HEK293T (cell line): Measurements from ENCODE around the gene SLC8A3.

ENCODE experiments used
- ARNT ChIP-seq: fragments of 450-650 bp; IDR thresholded peaks from 2 replicates; pipeline ENCODE4 v1.6.1; 2017; ENCODE audit warnings: mild to moderate bottlenecking
- BHLHE40 ChIP-seq: fragments of 450-650 bp; IDR thresholded peaks from 2 replicates; pipeline ENCODE4 v1.6.1; 2016; ENCODE audit warnings: mild to moderate bottlenecking, moderate library complexity, borderline replicate concordance
- CTBP1 ChIP-seq: fragments of 450-650 bp; IDR thresholded peaks from 2 replicates; pipeline ENCODE4 v1.6.1; 2016; ENCODE audit warnings: borderline replicate concordance
- ELF4 ChIP-seq: fragments of 450-650 bp; IDR thresholded peaks from 2 replicates; pipeline ENCODE4 v1.6.1; 2017; ENCODE audit warnings: antibody characterized with exemption
- FOXA1 ChIP-seq: fragments of 450-650 bp; IDR thresholded peaks from 2 replicates; pipeline ENCODE4 v1.6.1; 2016; ENCODE audit warnings: mild to moderate bottlenecking
- FOXK2 ChIP-seq: fragments of 450-650 bp; IDR thresholded peaks from 2 replicates; pipeline ENCODE4 v1.6.1; 2016; ENCODE audit warnings: mild to moderate bottlenecking
- FOXM1 ChIP-seq: fragments of 450-650 bp; IDR thresholded peaks from 2 replicates; pipeline ENCODE4 v1.6.1; 2017; ENCODE audit warnings: mild to moderate bottlenecking, borderline replicate concordance
- HDGF ChIP-seq: fragments of 450-650 bp; IDR thresholded peaks from 2 replicates; pipeline ENCODE4 v1.6.1; 2017; ENCODE audit warnings: antibody characterized with exemption, borderline replicate concordance
- L3MBTL2 ChIP-seq: fragments of 450-650 bp; conservative IDR thresholded peaks from 2 replicates; pipeline ENCODE4 v1.6.1; 2016; ENCODE audit warnings: mild to moderate bottlenecking
- NFRKB ChIP-seq: fragments of 450-650 bp; IDR thresholded peaks from 2 replicates; pipeline ENCODE4 v1.6.1; 2016; ENCODE audit warnings: mild to moderate bottlenecking, moderate library complexity
- SP1 ChIP-seq: fragments of 450-650 bp; IDR thresholded peaks from 2 replicates; pipeline ENCODE4 v1.6.1; 2017
- SUZ12 ChIP-seq: fragments of 450-650 bp; IDR thresholded peaks from 2 replicates; pipeline ENCODE4 v1.6.1; 2016; ENCODE audit warnings: mild to moderate bottlenecking
- TARDBP ChIP-seq: fragments of 450-650 bp; IDR thresholded peaks from 2 replicates; pipeline ENCODE4 v1.6.1; 2016
- ZNF384 ChIP-seq: fragments of 450-650 bp; IDR thresholded peaks from 2 replicates; pipeline ENCODE4 v1.6.1; 2016

DNA sequence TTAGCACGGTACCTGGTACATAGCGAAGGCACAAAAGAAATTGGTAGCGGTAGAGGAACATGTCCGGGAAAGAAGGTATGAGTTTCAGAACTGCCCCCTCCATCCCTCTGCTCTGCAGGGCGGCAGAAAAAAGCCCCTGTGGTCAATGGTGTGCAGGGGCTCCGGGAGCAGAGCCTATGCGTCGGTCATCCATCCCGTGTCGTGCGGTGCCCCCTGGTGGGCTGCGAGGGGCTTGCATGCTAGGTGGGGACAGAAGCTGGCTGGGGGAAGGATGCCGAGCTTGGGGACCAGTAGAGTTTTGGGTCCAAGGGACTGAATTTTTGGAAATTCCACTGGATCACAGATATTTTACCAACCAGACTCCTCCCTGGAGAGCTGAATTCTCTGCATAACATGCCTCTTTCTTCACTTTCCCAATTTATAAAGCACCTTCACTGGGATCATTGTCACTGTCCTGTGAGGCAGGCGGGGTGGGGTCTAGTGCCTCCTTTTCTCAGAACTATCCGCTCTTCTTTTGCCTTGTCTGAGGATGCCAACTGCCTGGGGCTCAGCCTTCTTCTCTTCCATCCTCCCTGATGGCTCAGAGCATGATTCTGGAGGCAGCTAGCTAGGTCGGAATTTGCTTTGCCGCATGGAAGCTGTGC lies 160.8 kb downstream of the SLC8A3 start:
- no peak for TF ChIP-seq SUZ12
- TF ChIP-seq ELF4, result no peak
- no peak for TF ChIP-seq FOXA1
- no peak for TF ChIP-seq L3MBTL2
- TF ChIP-seq FOXM1, result no peak
- TF ChIP-seq SP1, result no peak
- TF ChIP-seq TARDBP, result no peak
- no peak for TF ChIP-seq CTBP1
- no peak for TF ChIP-seq HDGF
- TF ChIP-seq BHLHE40, result no peak
- TF ChIP-seq NFRKB, result no peak
- no peak for TF ChIP-seq ZNF384
- TF ChIP-seq ARNT, result no peak
- no peak for TF ChIP-seq FOXK2
